ENCODE measurements around the gene ABLIM1.

Gene ABLIM1

DNA sequence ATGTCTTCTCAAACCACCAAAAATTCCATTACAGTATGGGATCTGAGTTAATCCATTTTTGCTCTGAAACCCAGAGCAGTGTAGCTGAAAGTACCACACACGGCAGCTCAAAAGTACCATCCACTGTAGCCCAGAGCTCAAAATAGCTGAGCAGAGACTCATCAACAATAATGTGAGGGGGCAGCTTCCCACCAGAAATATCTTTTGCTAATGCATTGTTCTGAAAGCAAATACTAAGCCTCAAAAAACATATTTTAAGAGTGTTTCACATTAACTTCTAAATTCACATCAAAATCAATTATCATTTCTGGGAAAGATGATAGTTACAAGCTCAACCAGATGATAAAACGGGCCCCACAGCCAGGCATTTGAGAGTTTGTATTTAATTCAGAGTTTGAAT, 73.7 kb downstream of the ABLIM1 start:
- DNase-seq (ENCODE audit: low read depth, low spot score) = no peak

DNA sequence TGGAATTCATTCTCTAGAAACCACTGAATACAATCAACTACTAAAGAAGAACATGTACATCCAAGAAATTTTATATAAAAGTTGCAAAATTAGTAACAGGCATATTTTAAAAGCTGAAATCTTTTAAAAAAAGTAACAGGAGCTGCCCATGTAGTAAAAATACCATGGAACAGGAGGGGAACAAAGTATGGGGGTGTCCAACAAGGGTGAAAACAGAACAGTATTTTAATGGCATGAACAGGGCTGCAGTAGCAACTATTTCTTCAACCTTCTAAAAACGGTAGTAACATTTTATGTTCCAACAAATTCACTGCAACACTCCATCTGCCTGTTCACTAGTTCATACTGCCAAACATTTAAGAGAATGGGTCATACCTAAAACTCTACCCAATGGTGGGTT, 77.0 kb downstream of the ABLIM1 start:
- no peak for DNase-seq (ENCODE audit: low read depth, low spot score)

DNA sequence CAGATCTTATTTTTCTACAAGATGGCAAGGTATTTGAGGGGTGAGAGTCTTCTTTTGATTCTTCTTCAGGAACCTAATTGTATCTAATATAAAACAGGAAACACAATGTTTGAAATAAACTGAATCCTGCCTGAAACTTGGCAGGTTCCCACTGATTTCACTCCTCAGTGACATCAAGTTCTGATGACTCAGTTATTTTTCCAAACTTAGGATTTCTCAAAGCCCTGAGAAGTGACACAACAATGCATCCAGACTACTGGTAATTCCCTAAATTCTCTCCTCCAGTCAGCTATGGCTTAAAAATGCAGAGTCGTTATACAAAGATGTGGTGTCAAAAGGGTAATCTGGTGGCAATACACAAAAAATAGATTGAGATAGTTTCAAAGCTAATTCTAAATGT, 80.9 kb downstream of the ABLIM1 start:
- no peak for DNase-seq (ENCODE audit: low read depth, low spot score)

DNA sequence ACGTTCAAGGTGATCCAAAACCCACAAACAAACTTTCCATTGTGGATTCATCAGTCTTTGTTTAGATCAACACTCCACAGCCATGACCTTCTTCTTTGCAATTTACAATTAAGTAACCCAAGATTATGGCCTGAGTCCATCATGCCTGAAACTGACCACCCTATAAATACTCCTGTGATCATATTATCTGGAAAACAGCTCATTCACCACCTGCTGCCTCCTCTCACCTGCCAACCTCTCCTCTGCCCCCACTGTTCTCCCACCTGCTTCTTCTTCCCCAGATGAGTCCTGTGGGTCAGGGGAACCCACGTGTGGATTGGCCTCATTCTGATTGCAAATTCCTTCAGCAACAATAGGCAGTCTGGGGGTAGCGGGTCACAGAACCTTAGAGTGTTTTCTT, 81.4 kb downstream of the ABLIM1 start:
- no peak for DNase-seq (ENCODE audit: low read depth, low spot score)

- DNase-seq (ENCODE audit: low read depth, low spot score) = no peak
Observed at GRCh38 chr10:114576132-114576487, 82.0 kb downstream of the ABLIM1 start.

DNA sequence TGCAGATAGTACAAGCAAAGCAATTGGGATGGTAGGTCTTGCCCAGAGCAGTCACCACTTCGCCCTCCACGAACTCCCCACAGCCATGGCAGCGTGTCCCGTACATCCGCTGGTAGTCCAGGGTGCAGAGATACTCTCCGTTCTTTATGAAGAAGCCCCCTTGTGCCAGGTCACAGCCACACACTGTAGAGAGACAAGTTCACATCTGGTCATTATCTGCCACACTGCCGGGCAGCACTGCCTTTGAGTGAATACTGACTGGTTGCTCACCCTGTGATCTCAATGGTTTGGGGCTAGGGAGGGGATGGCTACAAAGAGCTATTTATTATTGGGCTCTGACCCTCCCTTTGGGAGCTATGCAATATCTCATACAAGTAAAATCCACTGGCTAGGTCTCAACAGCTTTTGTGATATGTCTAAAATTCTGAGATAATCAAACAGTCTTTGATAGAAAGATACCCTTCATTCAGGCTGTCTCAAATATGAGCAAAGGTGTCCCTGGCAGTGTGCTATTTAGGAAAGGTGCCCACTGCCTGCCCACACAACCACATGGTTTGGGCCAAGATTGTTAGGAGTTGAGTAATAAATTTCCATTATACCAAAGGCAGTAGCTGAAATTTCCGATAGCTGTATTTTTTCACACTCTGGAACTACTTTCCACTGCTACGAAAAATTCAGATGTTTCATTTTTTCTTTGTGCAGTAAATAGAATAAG, 82.5 kb downstream of the ABLIM1 start:
- DNase-seq (ENCODE audit: low read depth, low spot score) = no peak

DNA sequence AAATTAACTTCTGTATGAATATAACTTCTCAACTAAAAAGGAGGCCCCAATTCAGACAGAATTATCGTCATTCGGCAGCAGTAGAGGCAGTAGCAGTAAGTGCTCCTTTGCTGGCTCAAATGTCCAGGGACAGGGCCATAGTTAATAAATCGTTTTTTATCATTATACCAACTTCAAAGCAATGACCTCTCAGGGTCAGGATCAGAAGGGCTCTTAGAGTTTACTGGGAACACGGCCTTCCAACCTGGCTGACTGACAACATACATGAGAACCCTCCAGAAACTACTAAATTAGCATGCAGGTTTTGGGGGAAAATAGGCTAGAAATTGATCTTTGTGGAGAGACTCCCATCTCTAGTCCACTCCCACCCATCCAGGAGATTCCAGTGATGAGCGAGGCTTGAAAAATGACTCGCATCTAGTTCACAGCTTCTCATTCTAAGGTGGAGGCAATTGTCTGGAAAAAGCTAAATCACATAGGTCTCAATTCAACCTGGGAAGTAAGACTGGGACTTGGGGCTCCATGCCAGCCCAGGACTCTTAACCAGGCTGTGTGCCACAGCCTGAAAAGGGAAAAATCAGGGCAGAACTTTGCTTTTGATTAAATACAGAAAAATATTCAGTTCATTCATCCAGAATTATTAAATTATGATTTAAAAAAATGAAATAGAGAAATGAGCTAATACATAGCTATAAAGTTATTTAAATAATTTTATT, 84.6 kb downstream of the ABLIM1 start:
- no peak for DNase-seq (ENCODE audit: low read depth, low spot score)

DNA sequence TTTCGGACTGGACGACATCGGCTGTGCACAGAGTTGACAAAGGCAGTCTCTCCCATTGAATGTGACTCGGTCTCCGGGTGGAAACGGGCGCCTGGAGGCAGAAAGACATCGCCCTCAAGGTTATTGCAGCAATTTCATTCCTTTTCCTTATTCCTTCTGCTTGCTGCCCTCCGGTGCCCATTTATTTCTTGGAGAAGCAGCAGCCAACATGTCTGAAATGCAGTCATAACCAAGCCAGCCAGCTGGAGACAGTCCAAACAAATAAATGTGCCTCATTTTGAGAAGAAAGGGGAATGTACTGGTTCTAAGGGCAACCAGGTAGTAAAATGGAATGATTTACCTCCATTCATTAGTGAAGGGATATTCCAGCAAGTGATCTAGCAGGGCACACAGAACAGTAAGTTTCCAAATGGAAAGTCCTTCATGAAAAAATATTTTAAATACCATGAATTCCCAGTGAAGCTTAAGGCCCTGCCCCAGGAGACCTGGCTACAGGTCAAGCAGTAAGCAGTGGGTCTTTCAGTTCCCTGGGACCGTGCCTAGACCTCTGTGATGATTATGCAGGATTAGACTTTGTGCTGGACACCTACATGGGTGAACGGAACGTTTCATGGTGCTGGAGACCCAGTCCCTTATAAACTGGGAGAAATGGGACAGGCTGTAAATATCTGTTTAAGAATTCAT, 86.6 kb downstream of the ABLIM1 start:
- DNase-seq (ENCODE audit: low read depth, low spot score) = no peak

DNA sequence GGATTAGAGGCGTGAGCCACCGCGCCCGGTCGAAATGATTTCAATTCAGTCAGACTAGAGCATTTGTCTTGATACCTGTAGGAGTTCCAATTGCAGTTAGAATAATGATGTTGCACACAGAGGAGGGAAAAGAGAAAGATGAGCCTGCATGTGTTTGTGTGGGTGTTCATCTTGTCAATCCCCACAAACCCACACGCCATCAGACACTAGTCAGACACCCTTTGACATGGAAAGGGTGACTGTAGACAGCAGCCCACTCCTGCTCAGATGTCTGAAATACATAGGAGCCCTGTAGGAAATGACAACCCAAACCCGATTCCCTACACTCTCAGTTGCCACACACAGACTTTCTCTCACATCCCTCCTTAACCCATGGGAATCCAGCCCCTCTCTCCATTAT, 92.0 kb downstream of the ABLIM1 start:
- DNase-seq (ENCODE audit: low read depth, low spot score) = no peak

- DNase-seq (ENCODE audit: low read depth, low spot score) = no peak
Observed at GRCh38 chr10:114565066-114565465, 93.0 kb downstream of the ABLIM1 start.

- DNase-seq (ENCODE audit: low read depth, low spot score) = no peak
Observed at GRCh38 chr10:114561008-114561523, 97.0 kb downstream of the ABLIM1 start.

DNA sequence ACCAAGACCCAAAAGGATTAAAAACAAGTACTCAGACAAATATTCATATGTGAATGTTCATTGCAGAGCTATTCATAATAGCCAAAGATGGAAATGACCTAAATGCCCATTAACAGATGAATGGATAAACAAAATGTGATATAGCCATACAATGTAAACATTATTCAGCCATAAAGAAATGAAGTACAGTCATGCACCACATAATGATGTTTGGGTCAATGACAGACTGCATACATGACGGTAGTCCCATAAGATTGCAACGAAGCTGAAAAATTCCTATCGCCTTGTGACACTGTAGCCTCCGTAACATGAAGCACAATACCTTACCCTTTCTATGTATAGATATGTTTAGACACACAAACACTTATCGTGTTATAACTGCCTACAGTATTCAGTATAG, 97.9 kb downstream of the ABLIM1 start:
- DNase-seq (ENCODE audit: low read depth, low spot score) = no peak

DNA sequence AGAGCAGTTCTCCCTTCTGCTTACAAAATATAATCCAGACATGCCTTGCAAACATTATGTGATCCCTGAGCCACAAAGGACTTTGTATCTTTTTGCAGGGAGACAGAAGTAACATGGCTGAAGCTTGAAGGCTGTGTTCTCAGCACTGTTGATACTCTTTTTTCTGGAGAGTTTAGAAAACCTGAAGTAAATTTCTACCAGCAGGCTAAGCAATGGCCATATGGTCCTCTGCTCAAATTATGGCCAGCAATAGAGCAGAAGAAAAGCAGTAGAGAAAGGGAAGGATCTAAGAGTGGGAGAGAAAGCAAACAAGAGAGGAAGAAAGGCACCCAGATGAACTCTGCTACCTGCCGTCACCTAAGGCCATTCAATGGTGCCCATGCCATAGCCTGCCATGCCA, 98.4 kb downstream of the ABLIM1 start:
- no peak for DNase-seq (ENCODE audit: low read depth, low spot score)

- no peak for DNase-seq (ENCODE audit: low read depth, low spot score)
Observed at GRCh38 chr10:114557854-114558253, 100.2 kb downstream of the ABLIM1 start.

DNA sequence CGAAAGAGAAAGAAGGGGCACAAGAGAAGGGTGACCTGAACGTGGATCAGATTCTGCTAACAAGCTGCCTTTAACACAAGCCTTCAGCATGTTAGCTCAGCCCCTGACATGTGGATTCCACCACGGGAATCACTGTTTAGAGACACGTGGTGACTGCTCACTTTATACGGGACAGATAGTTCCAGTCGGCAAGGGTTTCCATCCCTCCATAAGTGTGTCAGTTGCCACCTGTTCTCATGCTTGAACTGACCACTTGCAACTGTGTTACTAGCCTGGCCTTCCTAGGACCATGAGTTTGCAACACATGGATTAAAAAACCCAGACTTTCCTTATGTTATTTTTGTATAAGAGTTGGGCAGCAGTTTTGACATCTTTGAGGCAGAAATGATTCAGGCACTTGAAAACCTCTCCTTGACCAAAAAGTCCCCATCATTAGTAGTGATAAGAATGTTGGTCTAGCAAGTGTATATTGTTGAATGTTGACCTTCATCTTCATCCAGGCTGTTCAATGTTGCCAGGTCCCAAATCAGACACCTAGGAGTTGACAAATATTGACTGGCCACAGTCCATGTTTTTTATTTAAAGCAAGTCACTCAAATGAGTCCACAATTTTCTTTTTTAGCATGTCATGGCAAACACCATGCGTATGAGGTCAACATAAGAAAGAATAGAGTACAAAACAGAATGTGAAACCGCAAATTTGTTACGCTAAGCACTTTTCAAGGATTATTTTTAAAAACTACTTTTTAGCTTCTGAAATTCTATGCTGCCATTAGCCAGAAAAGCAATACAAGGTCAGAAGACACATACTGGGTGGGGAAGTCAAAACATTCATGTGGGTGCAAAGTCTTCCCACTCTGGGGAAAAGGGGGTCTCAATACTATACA, 101.6 kb downstream of the ABLIM1 start:
- DNase-seq (ENCODE audit: low read depth, low spot score) = no peak

DNA sequence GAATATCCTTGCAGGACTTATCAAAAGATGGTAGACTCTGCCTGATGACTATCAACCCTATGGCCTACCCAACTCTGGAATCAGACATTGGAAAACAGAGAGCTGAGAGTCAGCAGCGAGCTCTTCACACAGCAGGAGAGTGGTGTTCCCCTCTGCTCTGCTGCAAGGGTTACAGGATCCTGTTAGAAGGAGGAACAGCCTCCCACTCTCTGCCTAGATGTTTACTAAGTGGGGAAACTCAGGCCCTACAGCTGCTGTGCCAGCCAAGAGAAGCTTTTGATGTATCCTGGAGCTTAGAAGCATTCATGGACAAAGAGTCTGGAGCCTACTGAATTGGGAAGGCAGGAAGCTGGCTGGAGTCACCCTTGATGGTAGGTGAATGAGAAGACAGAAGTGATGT, 104.6 kb downstream of the ABLIM1 start:
- DNase-seq (ENCODE audit: low read depth, low spot score) = no peak

GRCh38 chr10:114552050-114552449, 106.0 kb downstream of the ABLIM1 start:
- no peak for DNase-seq (ENCODE audit: low read depth, low spot score)

GRCh38 chr10:114551636-114551972, 106.5 kb downstream of the ABLIM1 start:
- DNase-seq (ENCODE audit: low read depth, low spot score) = no peak

DNA sequence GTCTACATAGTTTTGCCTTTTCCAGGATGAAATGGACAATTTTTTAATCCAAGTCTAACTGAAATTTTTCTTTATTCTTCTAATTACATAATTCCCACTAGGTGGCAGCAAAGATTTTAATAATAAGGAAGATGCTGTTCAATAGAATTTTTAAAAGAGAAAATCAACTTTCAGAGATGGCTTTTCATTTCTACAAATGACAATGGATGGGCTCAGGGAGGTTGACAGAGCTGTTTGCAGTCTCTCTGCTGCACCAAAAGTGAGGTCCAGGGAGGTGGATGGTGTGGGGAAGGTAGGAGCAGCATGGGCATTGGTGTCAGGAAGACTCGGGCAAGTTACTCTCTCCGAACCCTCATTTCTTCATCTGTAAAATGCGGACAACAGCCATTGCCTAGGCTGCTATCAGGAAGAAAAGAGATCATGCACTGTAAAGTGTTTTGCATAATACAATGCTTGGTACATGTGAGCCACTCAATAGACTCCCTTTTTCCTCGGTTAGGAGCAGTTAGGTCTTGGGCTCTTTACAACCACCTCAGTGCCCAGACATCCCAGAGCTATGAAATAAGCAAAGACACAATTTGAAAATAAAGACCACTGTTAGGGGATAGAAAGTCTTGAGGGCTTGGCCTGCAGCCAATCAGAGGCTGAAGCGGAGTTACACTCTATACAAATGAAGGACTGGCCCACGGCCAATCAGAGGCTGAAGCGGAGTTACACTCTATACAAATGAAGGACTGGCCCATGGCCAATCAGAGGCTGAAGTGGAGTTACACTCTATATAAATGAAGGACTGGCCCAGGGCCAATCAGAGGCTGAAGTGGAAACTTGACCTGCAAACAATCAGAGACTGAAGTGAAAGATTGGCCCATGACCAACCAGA, 107.1 kb downstream of the ABLIM1 start:
- no peak for DNase-seq (ENCODE audit: low read depth, low spot score)

- no peak for DNase-seq (ENCODE audit: low read depth, low spot score)
Observed at GRCh38 chr10:114548662-114549061, 109.4 kb downstream of the ABLIM1 start.

GRCh38 chr10:114547514-114547913, 110.6 kb downstream of the ABLIM1 start:
- no peak for DNase-seq (ENCODE audit: low read depth, low spot score)

Data from iPS DF 19.7 (cell line).